CD8-positive, alpha-beta memory T cell (primary cell): Measurements from ENCODE around the gene RELL1. TPM values are rescaled to one million over a fixed set of nuclear protein-coding genes. Genes with fewer than 3 reads are reported as not detected.

Experiments
- CTCF ChIA-PET: fragments of 350-600 bp; sonication (Branson Sonifier 250); formaldehyde crosslinking; loops from one replicate; lab custom pipeline; 2021; ENCODE audit warnings: antibody characterized with exemption; lab: Charles Lee
- POLR2A ChIA-PET: fragments of 350-600 bp; sonication (Branson Sonifier 250); formaldehyde crosslinking; loops from one replicate; lab custom pipeline; 2021; ENCODE audit warnings: antibody characterized with exemption; lab: Charles Lee
- DNase-seq, 5 donors: peaks; one replicate each; pipeline versions ENCODE4 v3.0.0 to v3.0.0-alpha.2; 2020 to 2022; ENCODE audit warnings: mixed read lengths in 1 of 5
- H3K27ac ChIP-seq: one replicate; pipeline ENCODE4 v1.7.0; 2013; ENCODE audit warnings: low read depth, mild to moderate bottlenecking, low read length, moderate library complexity
- H3K27me3 ChIP-seq: 2 replicates; pipeline ENCODE4 v1.7.0; 2013; ENCODE audit warnings: low read length, mild to moderate bottlenecking; ENCODE audit not compliant: insufficient read depth, poor library complexity, severe bottlenecking
- H3K36me3 ChIP-seq: 2 replicates; pipeline ENCODE4 v1.7.0; 2013; ENCODE audit warnings: mild to moderate bottlenecking, low read length, moderate library complexity; ENCODE audit not compliant: insufficient read depth
- H3K4me1 ChIP-seq: 2 replicates; pipeline ENCODE4 v1.7.0; 2013; ENCODE audit warnings: mild to moderate bottlenecking, low read length, moderate library complexity; ENCODE audit not compliant: insufficient read depth
- H3K4me3 ChIP-seq: 2 replicates; pipeline ENCODE4 v1.7.0; 2013; ENCODE audit warnings: mild to moderate bottlenecking, low read length
- H3K9me3 ChIP-seq: 2 replicates; pipeline ENCODE4 v1.7.0; 2013; ENCODE audit warnings: mild to moderate bottlenecking, low read length
- H3K27ac Mint-ChIP-seq, 8 donors: one replicate each; pipeline ENCODE4 v1.8.0; 2020 to 2021; ENCODE audit warnings: mixed read lengths in 8 of 8, mild to moderate bottlenecking in 6 of 8, inconsistent platforms in 3 of 8, moderate library complexity in 3 of 8
- H3K27me3 Mint-ChIP-seq, 2 donors: one replicate each; pipeline ENCODE4 v1.8.0; 2020 to 2021; ENCODE audit warnings: mixed read lengths in 2 of 2, mild to moderate bottlenecking in 1 of 2, moderate library complexity in 1 of 2
- H3K36me3 Mint-ChIP-seq, 3 donors: one replicate each; pipeline ENCODE4 v1.8.0; 2020 to 2021; ENCODE audit warnings: mixed read lengths in 3 of 3, inconsistent platforms in 1 of 3, mild to moderate bottlenecking in 1 of 3
- H3K4me1 Mint-ChIP-seq, 3 donors: one replicate each; pipeline ENCODE4 v1.8.0; 2020 to 2021; ENCODE audit warnings: mixed read lengths in 3 of 3, inconsistent platforms in 1 of 3, mild to moderate bottlenecking in 1 of 3
- H3K4me3 Mint-ChIP-seq, 7 donors: one replicate each; pipeline ENCODE4 v1.8.0; 2020 to 2021; ENCODE audit warnings: mixed read lengths in 7 of 7, mild to moderate bottlenecking in 6 of 7, moderate library complexity in 4 of 7, inconsistent platforms in 2 of 7
- H3K9me3 Mint-ChIP-seq, 5 donors: one replicate each; pipeline ENCODE4 v1.8.0; 2020 to 2022; ENCODE audit warnings: mixed read lengths in 5 of 5, mild to moderate bottlenecking in 3 of 5, moderate library complexity in 2 of 5, inconsistent platforms in 1 of 5
- polyA plus RNA-seq: library from polyadenylated mRNA; unstranded; fragments of 300-500 nt; fragmentation: Illumina TruSeq; gene quantifications from one replicate; pipeline ENCODE4 v1.2.3, GENCODE V29; 2021
- total RNA-seq, 2 experiments: library from RNA; stranded (reverse); gene quantifications; one replicate each; pipeline ENCODE4 v1.2.3, GENCODE V29; 2021

The RELL1 gene
- total and polyA plus RNA-seq, 3 experiments from 2014 or later = 7.4 to 21.4 (median 19.9) TPM

GRCh38 chr4:37689353-37690095 lies 3.3 kb upstream of the RELL1 start:
- CTCF ChIA-PET = interaction anchor here (1.4 kb wide), 1 partner anchor 30 kb away, joined by 3 read pairs; no protein-coding TSS in a partner anchor
- POLR2A ChIA-PET = interaction anchor here (0.6 kb wide), 1 partner anchor 58 kb away, joined by 3 read pairs; no protein-coding TSS in a partner anchor
- Mint-ChIP-seq H3K4me1 (peaks cover 9 to 19% (median 15%) of the 10 kb centered on the region in 3 donors), H3K27me3 (no peaks in the 10 kb centered on the region), H3K36me3 (peaks cover 0 to 10% (median 5%) of the 10 kb centered on the region in 3 donors), H3K27ac (peak overlapping the region in 1 of 8 donors; percentile 31), H3K4me3 (peak overlapping the region in 1 of 7 donors; percentile 21), H3K9me3 (peaks cover 0 to 4% (median 2%) of the 10 kb centered on the region in 5 donors)
- DNase-seq = no peak
- Histone ChIP-seq H3K4me1 (peaks cover 8% of the 10 kb centered on the region), H3K4me3 (no peak overlapping the region), H3K27me3 (no peaks in the 10 kb centered on the region), H3K36me3 (no peaks in the 10 kb centered on the region), H3K27ac (no peak overlapping the region), H3K9me3 (no peaks in the 10 kb centered on the region)

- CTCF ChIA-PET = interaction anchor here (1.4 to 1.6 kb wide), 2 partner anchors 30 to 93 kb away, joined by 3 to 5 read pairs; no protein-coding TSS in a partner anchor
- peaks cover 23 to 34% (median 29%) of the 10 kb centered on the region in 3 donors for H3K4me1 Mint-ChIP-seq
- Histone ChIP-seq H3K4me1 (peaks cover 21% of the 10 kb centered on the region), H3K36me3 (no peaks in the 10 kb centered on the region), H3K9me3 (no peaks in the 10 kb centered on the region), H3K27ac (no peak overlapping the region), H3K27me3 (no peaks in the 10 kb centered on the region), H3K4me3 (no peak overlapping the region)
- no peaks in the 10 kb centered on the region for H3K27me3 Mint-ChIP-seq
- POLR2A ChIA-PET = no interaction called here
- peak overlapping the region in 3 of 8 donors; percentile 22 to 78 (median 64) for H3K27ac Mint-ChIP-seq
- peaks cover 0 to 12% (median 4%) of the 10 kb centered on the region in 3 donors for H3K36me3 Mint-ChIP-seq
- peak overlapping the region in 2 of 7 donors; percentile 93 to 97 for H3K4me3 Mint-ChIP-seq
- peaks cover 0 to 3% (median 0%) of the 10 kb centered on the region in 5 donors for H3K9me3 Mint-ChIP-seq
- DNase-seq = no peak
Observed at GRCh38 chr4:37687681-37688080, 1.5 kb upstream of the RELL1 start.

- Mint-ChIP-seq H3K4me1 (peaks cover 28 to 40% (median 34%) of the 10 kb centered on the region in 3 donors), H3K27ac (peak overlapping the region in 6 of 8 donors; percentile 37 to 97 (median 80)), H3K9me3 (no peaks in the 10 kb centered on the region), H3K27me3 (no peaks in the 10 kb centered on the region), H3K36me3 (peaks cover 0 to 12% (median 0%) of the 10 kb centered on the region in 3 donors), H3K4me3 (peak overlapping the region; percentile 93 to 99 (median 96))
- CTCF ChIA-PET = interaction anchor here (1.4 to 1.6 kb wide), 2 partner anchors 29 to 94 kb away, joined by 3 to 5 read pairs; no protein-coding TSS in a partner anchor
- DNase-seq = no peak
- peaks cover 26% of the 10 kb centered on the region for H3K4me1 ChIP-seq
- POLR2A ChIA-PET = interaction anchor here (0.7 to 1.1 kb wide), 2 partner anchors 9 to 10 kb away, joined by 4 read pairs; no protein-coding TSS in a partner anchor
- no peaks in the 10 kb centered on the region for H3K9me3 ChIP-seq
- H3K36me3 ChIP-seq = no peaks in the 10 kb centered on the region
- no peaks in the 10 kb centered on the region for H3K27me3 ChIP-seq
- H3K4me3 ChIP-seq = peak overlapping the region; percentile 60
- no peak overlapping the region for H3K27ac ChIP-seq
Observed at GRCh38 chr4:37687194-37687562, 1.0 kb upstream of the RELL1 start.

- no peaks in the 10 kb centered on the region for H3K27me3 Mint-ChIP-seq
- POLR2A ChIA-PET = interaction anchor here (1.1 kb wide), 1 partner anchor 9 kb away, joined by 4 read pairs; no protein-coding TSS in a partner anchor
- Histone ChIP-seq H3K36me3 (no peaks in the 10 kb centered on the region), H3K9me3 (no peaks in the 10 kb centered on the region), H3K4me1 (peaks cover 27% of the 10 kb centered on the region), H3K4me3 (peak overlapping the region; percentile 60), H3K27me3 (no peaks in the 10 kb centered on the region), H3K27ac (peak overlapping the region; percentile 83)
- peak in 3 of 5 donors; percentile 36 to 68 (median 43) for DNase-seq
- H3K4me3 Mint-ChIP-seq = peak overlapping the region; percentile 94 to 99 (median 97)
- no peaks in the 10 kb centered on the region for H3K9me3 Mint-ChIP-seq
- peaks cover 0 to 13% (median 0%) of the 10 kb centered on the region in 3 donors for H3K36me3 Mint-ChIP-seq
- H3K4me1 Mint-ChIP-seq = peaks cover 31 to 50% (median 43%) of the 10 kb centered on the region in 3 donors
- H3K27ac Mint-ChIP-seq = peak overlapping the region; percentile 95 to 99 (median 98)
- CTCF ChIA-PET = interaction anchor here (1.4 to 1.6 kb wide), 2 partner anchors 28 to 95 kb away, joined by 3 to 5 read pairs; no protein-coding TSS in a partner anchor
Observed at GRCh38 chr4:37685823-37686372, 278 bp downstream of the RELL1 start.

- H3K4me3 Mint-ChIP-seq = peak overlapping the region; percentile 92 to 99 (median 95)
- H3K9me3 ChIP-seq = no peaks in the 10 kb centered on the region
- peak overlapping the region; percentile 95 to 99 (median 98) for H3K27ac Mint-ChIP-seq
- POLR2A ChIA-PET = no interaction called here
- no peaks in the 10 kb centered on the region for H3K27me3 Mint-ChIP-seq
- peaks cover 32 to 53% (median 47%) of the 10 kb centered on the region in 3 donors for H3K4me1 Mint-ChIP-seq
- peak overlapping the region; percentile 60 for H3K4me3 ChIP-seq
- CTCF ChIA-PET = no interaction called here
- peaks cover 0 to 15% (median 0%) of the 10 kb centered on the region in 3 donors for H3K36me3 Mint-ChIP-seq
- peak overlapping the region; percentile 83 for H3K27ac ChIP-seq
- no peaks in the 10 kb centered on the region for H3K27me3 ChIP-seq
- peaks cover 27% of the 10 kb centered on the region for H3K4me1 ChIP-seq
- H3K9me3 Mint-ChIP-seq = no peaks in the 10 kb centered on the region
- peak; percentile 39 to 84 (median 78) for DNase-seq
- no peaks in the 10 kb centered on the region for H3K36me3 ChIP-seq
Observed at GRCh38 chr4:37685161-37685822, 884 bp downstream of the RELL1 start.

- Mint-ChIP-seq H3K36me3 (peaks cover 0 to 18% (median 0%) of the 10 kb centered on the region in 3 donors), H3K27me3 (no peaks in the 10 kb centered on the region), H3K4me3 (peak overlapping the region; percentile 32 to 99 (median 94)), H3K4me1 (peaks cover 33 to 55% (median 49%) of the 10 kb centered on the region in 3 donors), H3K27ac (peak overlapping the region; percentile 71 to 99 (median 98)), H3K9me3 (no peaks in the 10 kb centered on the region)
- Histone ChIP-seq H3K36me3 (no peaks in the 10 kb centered on the region), H3K4me3 (no peak overlapping the region), H3K9me3 (no peaks in the 10 kb centered on the region), H3K4me1 (peaks cover 27% of the 10 kb centered on the region), H3K27ac (no peak overlapping the region), H3K27me3 (no peaks in the 10 kb centered on the region)
- CTCF ChIA-PET = no interaction called here
- POLR2A ChIA-PET = no interaction called here
- DNase-seq = no peak
Observed at GRCh38 chr4:37684154-37684553, 2.0 kb downstream of the RELL1 start.

GRCh38 chr4:37682701-37683401 lies 3.3 kb downstream of the RELL1 start:
- H3K4me3 Mint-ChIP-seq = peak overlapping the region; percentile 43 to 78 (median 72)
- H3K9me3 Mint-ChIP-seq = no peaks in the 10 kb centered on the region
- H3K27me3 Mint-ChIP-seq = no peaks in the 10 kb centered on the region
- Histone ChIP-seq H3K4me3 (peak overlapping the region; percentile 29), H3K9me3 (no peaks in the 10 kb centered on the region), H3K4me1 (peaks cover 27% of the 10 kb centered on the region), H3K27me3 (no peaks in the 10 kb centered on the region), H3K27ac (no peak overlapping the region), H3K36me3 (no peaks in the 10 kb centered on the region)
- peak overlapping the region; percentile 64 to 92 (median 88) for H3K27ac Mint-ChIP-seq
- POLR2A ChIA-PET = interaction anchor here (0.5 to 0.6 kb wide), 2 partner anchors 1440 to 1766 kb away, joined by 3 read pairs; no protein-coding TSS in a partner anchor
- CTCF ChIA-PET = interaction anchor here (1.2 to 1.9 kb wide), 2 partner anchors 24 to 80 kb away, joined by 3 to 6 read pairs; no protein-coding TSS in a partner anchor
- H3K4me1 Mint-ChIP-seq = peaks cover 40 to 64% (median 59%) of the 10 kb centered on the region in 3 donors
- DNase-seq = peak in 1 of 5 donors; percentile 19
- peaks cover 0 to 24% (median 3%) of the 10 kb centered on the region in 3 donors for H3K36me3 Mint-ChIP-seq
